ENCODE results near the gene PRKCSH. TPM values are rescaled to one million over a fixed set of nuclear protein-coding genes. Genes with fewer than 3 reads are reported as not detected.

PRKCSH gene
- polyA plus RNA-seq, 1 of the 3 experiments (the other 2 are of a cell fraction), result 502 TPM

DNA sequence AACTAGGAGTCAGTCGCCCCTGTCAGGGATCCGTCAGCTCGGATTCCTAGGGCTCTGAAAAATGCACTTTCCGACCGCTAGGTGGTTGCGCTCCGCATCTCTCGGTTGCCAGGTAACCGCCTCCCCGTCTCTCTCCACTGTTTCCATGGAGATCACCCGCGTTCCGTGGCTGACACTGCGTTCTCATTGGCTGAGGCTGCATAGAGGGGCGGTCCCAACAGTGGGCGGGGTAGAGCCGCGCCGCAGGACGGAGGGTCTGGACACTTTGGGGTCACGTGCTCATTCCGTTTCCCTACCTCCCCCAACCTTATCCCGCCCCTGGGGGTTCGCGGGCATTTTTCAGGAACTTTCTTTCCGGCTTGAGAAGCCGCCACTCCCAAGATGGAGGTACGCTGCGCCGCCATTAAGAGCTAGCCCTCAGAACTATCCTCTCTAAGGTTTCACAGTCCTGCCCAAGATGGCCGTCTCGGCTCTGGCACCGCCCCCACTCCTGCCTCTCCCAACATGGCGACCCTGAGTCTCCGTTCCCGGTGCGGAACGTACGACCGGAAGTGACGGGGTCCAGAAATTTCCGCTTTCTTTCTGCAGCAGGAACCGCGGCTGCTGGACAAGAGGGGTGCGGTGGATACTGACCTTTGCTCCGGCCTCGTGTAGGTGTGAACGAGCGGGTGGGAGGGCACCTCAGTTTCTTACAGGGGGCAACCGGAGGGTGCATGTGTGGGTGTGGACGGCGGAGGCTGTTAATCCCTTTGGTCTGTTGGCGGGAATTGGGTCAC is at the start of gene PRKCSH, which contains the start of gene ODAD3 (continued):
- TF ChIP-seq CTCF (IDR thresholded peaks at IDR 0.05) (peak; percentile 77), SMC3 (IDR thresholded peaks at IDR 0.05; ENCODE audit: low read depth, low read length) (no peak), GATA2 (CRISPR knock-in tag; IDR thresholded peaks at IDR 0.05) (no peak), TAF1 (IDR thresholded peaks at IDR 0.05; ENCODE audit: borderline replicate concordance, low read depth, low read length) (peak; percentile 94), EP300 (IDR thresholded peaks at IDR 0.05; ENCODE audit: borderline replicate concordance in 1 of 2, low read depth in 1 of 2, low read length in 1 of 2) (no peak), RAD21 (IDR thresholded peaks at IDR 0.05; ENCODE audit: low read length) (peak; percentile 38; the same call in 1 of the 2 replicates), REST (IDR thresholded peaks at IDR 0.05; ENCODE audit: low read depth, low read length) (peak; percentile 64), RXRA (IDR thresholded peaks at IDR 0.05; ENCODE audit: borderline replicate concordance, low read depth) (no peak), YY1 (IDR thresholded peaks at IDR 0.05; ENCODE audit: low read depth) (peak; percentile 100)
- TF ChIP-seq, protein P1, sequence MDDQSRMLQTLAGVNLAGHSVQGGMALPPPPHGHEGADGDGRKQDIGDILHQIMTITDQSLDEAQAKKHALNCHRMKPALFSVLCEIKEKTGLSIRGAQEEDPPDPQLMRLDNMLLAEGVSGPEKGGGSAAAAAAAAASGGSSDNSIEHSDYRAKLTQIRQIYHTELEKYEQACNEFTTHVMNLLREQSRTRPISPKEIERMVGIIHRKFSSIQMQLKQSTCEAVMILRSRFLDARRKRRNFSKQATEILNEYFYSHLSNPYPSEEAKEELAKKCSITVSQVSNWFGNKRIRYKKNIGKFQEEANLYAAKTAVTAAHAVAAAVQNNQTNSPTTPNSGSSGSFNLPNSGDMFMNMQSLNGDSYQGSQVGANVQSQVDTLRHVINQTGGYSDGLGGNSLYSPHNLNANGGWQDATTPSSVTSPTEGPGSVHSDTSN (IDR thresholded peaks at IDR 0.05), result peak; percentile 45; the same call in 1 of the 2 replicates

Data from SK-N-SH (cell line).